Urothelium cell line (cell line): ENCODE results near the gene ELOVL6.
A peak's percentile ranks its signal among the peaks of the same experiment; 100 is the strongest.
"Not testable (repeated sequence)": the region's sequence is repeated elsewhere in the genome, so short reads cannot be mapped to it uniquely, and the experiment has no call there.

ENCODE experiments used
- DNase-seq: peaks from one replicate; pipeline ENCODE4 v3.0.0; 2011; ENCODE audit warnings: low spot score, mixed read lengths
- FAIRE-seq: peaks from 2 replicates; lab custom pipeline; 2011; peaks lifted over from hg19 to GRCh38; lab: Jason Lieb, UNC

The ELOVL6 gene

DNA sequence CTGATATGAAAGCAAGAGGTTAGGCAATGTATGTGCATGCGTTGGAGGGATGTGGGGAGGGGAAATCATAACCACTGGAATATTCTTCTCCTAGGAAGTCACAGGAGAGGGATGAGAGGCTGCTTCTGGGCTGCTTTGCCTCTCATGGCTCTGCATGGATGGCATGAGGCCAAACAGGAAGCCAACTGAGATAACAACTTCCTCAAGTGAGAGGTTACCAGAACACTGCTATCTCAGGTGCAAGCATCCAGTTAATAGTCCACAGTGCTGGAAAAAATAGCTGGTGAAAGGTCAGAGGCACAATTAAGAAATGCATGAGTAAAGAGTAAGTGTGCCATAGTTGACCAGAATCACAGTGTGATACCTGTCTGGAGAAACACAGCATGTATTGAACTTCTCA, 113.3 kb downstream of the ELOVL6 start:
- no peak for FAIRE-seq
- DNase-seq = peak; percentile 9

DNA sequence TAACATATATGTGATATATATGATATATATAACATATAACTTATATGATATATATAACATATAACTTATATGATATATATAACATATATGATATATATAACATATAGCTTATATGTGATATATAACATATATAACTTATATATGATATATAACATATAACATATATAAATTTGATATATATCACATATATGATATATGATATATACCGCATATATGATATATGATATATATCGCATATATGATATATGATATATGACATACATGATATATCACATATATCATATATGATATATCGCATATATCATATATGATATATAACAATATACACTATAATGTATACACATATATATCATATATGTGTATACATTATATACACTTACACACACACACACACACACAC, 114.3 kb downstream of the ELOVL6 start:
- FAIRE-seq = no peak
- DNase-seq = no peak

- not testable (repeated sequence) for FAIRE-seq, DNase-seq
These were observed 120.3 kb downstream of the ELOVL6 start for GRCh38 chr4:110078148-110078547.

- not testable (repeated sequence) for DNase-seq, FAIRE-seq
These were observed 121.6 kb downstream of the ELOVL6 start for GRCh38 chr4:110076828-110077227.

DNA sequence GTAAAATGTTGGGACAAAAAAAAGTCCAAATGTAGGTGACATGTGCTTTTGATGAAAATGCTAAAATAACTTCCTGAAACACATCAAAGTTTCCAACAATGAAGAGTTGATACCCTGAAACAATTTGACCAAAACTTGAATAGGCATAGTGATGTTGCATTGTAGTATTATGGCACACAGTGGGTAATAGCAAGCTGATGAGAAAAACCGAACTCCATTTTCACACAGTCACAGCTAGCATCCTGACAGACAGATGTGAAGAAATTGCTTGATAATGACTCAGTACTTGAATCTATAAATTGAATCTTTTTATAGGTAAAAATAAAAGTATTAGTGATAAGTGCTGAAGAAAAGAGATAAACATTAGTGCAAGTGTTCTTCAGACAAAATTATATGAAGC, 122.5 kb downstream of the ELOVL6 start:
- DNase-seq (no peak), FAIRE-seq (no peak)

DNA sequence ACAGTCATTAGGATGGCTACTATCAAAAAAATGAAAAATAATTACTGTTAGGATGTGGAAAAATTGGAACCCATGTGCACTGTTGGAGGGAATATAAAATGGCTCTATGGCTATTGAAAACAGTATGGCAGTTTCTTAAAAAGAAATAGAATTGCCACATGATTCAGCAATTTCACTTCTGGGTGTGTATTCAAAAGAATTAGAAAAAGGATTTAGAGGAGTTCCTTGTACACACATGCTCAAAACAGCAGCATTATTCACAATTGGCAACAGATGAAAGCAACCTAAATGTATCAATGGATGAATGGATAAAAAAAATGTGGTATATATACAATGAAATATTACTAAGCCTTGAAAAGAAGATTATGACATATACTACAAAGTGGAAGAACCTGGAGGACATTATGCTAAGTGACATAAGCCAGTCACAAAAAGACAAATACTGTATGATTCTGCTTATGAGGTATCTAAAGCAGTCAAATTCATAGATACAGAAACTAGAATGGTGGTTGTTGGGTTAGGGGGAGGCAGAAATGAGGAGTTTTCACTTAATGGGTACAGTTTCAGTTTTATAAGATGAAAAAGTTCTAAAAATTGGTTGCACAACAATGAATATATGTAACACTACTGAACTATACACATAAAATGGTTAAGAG, 123.2 kb downstream of the ELOVL6 start:
- DNase-seq = no peak
- FAIRE-seq = no peak

GRCh38 chr4:110074570-110074969, 123.8 kb downstream of the ELOVL6 start:
- no peak for DNase-seq
- no peak for FAIRE-seq

- DNase-seq = no peak
- FAIRE-seq = no peak
These were observed 125.2 kb downstream of the ELOVL6 start for GRCh38 chr4:110073053-110073845.

DNA sequence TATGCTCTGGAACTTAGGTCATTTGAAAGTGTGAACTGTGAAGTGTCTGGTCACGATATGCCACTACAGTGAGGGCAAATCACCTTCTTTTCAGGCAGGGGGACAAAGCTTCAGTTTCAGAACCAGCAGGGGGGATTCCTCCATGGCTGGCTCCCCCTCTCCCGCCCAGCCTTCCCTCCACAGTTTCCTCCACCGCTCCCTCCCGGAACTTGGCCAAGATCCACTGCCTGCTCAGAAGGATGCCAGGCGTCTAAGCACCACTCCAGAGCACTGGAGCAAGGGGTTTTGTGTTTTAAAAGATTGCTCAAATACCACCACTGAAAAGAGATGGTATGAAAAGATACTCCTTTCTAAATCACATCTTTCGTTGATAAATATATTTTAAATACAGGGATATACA, 126.9 kb downstream of the ELOVL6 start:
- no peak for DNase-seq
- no peak for FAIRE-seq

DNA sequence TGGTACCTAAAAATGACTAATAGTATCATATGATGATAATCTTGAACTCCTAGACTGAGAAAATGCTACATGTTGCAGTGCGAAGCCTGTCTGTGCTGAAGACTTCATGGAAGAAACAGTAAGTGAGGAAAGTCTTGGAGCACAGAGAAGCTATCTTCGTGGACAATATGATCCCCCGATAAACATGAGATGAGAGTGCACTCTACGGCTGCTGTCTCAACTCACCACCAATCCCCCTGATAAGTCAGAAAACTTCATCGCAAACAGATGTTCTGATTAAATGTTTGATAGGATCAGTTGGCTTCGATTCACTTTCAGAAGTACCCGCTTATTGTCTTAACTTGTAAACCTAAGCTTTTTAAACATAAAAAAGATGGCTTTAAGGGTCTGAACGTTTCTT, 130.2 kb downstream of the ELOVL6 start:
- FAIRE-seq = no peak

GRCh38 chr4:110064934-110065333, 133.5 kb downstream of the ELOVL6 start:
- FAIRE-seq = no peak
- no peak for DNase-seq

More for the DNA sequence above, 130.2 kb downstream of the ELOVL6 start:
- DNase-seq = no peak

GRCh38 chr4:110064295-110064694, 134.1 kb downstream of the ELOVL6 start:
- no peak for FAIRE-seq
- DNase-seq = no peak

DNA sequence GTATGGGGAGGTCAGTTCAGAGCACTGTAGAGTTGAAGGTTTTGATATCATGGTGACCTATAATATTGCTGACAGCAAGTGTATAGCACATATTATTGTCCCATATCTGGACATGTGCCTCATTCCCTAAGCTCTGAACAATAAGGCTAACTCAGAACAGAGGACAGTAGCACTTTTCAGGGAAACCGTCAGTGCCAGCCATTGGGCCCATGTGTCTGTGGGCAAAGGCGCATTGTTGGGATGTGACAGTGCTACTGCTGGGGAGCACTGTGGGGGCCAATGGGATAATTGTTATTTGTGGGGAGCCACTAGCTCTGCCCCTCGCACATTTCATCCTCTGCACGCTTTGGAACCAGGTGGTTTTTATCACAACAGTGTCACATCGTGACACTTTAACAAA, 136.2 kb downstream of the ELOVL6 start:
- no peak for FAIRE-seq
- DNase-seq = no peak

GRCh38 chr4:110061076-110061475, 137.3 kb downstream of the ELOVL6 start:
- DNase-seq (no peak), FAIRE-seq (no peak)

DNA sequence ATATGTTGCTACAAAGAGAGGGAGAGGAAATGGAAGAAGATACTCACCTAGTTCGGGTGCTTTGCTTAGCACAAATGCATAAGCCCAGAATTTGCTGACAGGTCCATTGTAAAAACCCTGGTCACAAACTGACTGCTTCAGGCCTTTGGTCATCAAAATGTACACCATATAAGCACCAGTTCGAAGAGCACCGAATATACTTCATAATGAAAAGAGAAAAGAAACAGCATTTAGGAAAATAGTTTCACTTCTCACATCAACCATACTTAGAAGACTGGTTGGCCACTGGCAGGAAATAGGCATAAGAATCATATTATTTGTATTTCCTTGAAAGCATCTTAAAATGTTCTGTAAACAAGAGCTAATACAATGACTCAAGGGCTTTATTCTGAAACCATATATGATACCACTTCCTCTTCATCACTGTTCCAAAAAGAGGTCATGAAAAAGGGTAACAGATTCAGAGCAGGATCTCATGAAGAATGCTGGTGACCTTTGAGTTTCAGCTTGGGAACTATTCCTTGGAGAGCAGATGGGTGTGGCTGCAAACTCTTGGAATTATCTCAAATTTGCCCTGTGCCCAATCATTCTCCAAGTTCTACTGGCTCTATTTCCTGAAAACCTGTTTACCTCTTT, 138.7 kb downstream of the ELOVL6 start:
- DNase-seq = no peak

GRCh38 chr4:110058677-110059076, 139.7 kb downstream of the ELOVL6 start:
- DNase-seq (no peak), FAIRE-seq (no peak)

More for the DNA sequence above, 138.7 kb downstream of the ELOVL6 start:
- FAIRE-seq = no peak

GRCh38 chr4:110055158-110055768, 143.2 kb downstream of the ELOVL6 start:
- DNase-seq (no peak), FAIRE-seq (no peak)

GRCh38 chr4:110049951-110050925, 148.2 kb downstream of the ELOVL6 start:
- FAIRE-seq = no peak
- peak; percentile 38 for DNase-seq

DNA sequence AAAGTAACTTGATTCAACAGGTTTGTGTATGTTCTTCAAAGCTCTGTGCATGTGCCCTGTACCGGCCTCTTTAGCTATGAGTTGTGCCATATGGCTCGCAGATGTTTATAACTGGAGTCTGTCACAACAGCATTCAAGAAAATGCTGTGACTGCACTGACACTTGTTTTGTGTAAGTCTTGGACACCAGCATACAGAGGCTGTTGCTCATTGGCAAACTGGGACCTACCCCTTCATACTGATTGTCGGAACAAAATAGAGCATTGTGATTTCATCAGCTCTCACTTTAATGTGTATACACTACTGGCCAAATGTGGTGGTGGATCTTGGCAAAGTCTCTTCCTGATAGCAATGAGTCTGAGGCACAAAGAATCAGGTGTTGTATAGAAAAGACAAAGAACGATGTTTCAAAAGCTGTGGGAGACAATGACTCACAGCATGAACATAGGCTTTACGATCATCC, 151.8 kb downstream of the ELOVL6 start:
- peak; percentile 12 for DNase-seq
- no peak for FAIRE-seq
